Choroid plexus epithelial cell (primary cell): ENCODE measurements around the gene CCL23.

Source experiments
- DNase-seq: peaks from one replicate; pipeline ENCODE4 v3.0.0-alpha.2; 2010; ENCODE audit warnings: low read depth
- H3K4me3 ChIP-seq: 2 replicates; pipeline ENCODE4 v1.5.1; 2011; ENCODE audit warnings: low read depth, mild to moderate bottlenecking, control low read depth, low read length, moderate library complexity
- CTCF ChIP-seq: conservative IDR thresholded peaks from 2 replicates; pipeline ENCODE4 v1.5.1; 2011; ENCODE audit warnings: low read depth, mild to moderate bottlenecking, control low read depth, inconsistent platforms, low read length, moderate library complexity

Gene CCL23

GRCh38 chr17:35982409-35983191 is 35.2 kb downstream of the CCL23 start:
- H3K4me3 ChIP-seq, result no peak overlapping the region
- no peak for TF ChIP-seq CTCF
- DNase-seq, result no peak

- no peak for DNase-seq
- TF ChIP-seq CTCF, result no peak
- H3K4me3 ChIP-seq, result no peak overlapping the region
Measured at GRCh38 chr17:35981908-35982330, 35.9 kb downstream of the CCL23 start.

GRCh38 chr17:35981246-35981645 is 36.5 kb downstream of the CCL23 start, which contains the start of gene CCL16:
Gene CCL16 (minus strand): TSS chr17:35981497. CDS start chr17:35981420, 77 bp downstream.
- no peak within 1 kb of the TSS for H3K4me3 ChIP-seq
- no peak for DNase-seq
- no peak for TF ChIP-seq CTCF

- DNase-seq, result no peak
- no peak for TF ChIP-seq CTCF
- H3K4me3 ChIP-seq, result no peak overlapping the region
Measured at GRCh38 chr17:35978346-35978745, 39.4 kb downstream of the CCL23 start.

- no peak overlapping the region for H3K4me3 ChIP-seq
- no peak for DNase-seq
- TF ChIP-seq CTCF, result no peak
Measured at GRCh38 chr17:35977509-35977908, 40.3 kb downstream of the CCL23 start.

GRCh38 chr17:35973333-35974260 is 44.2 kb downstream of the CCL23 start:
- no peak for TF ChIP-seq CTCF
- peak; percentile 47 for DNase-seq
- no peak overlapping the region for H3K4me3 ChIP-seq
